HG03139 (cell line): Measurements from ENCODE around the gene PPP4C.
"Not testable (repeated sequence)": the region's sequence is repeated elsewhere in the genome, so short reads cannot be mapped to it uniquely, and the experiment has no call there.

Source experiments
- ATAC-seq: cut with Tn5 transposase; IDR thresholded peaks from one replicate; pipeline ENCODE4 v1.9.1; 2021; ENCODE audit not compliant: unreplicated experiment

PPP4C gene

GRCh38 chr16:30096105-30096861, 20.5 kb downstream of the PPP4C start, which contains the start of gene YPEL3:
YPEL3 (minus strand) TSS chr16:30096213; CDS start chr16:30095482, 731 bp downstream.
- ATAC-seq: no peak

DNA sequence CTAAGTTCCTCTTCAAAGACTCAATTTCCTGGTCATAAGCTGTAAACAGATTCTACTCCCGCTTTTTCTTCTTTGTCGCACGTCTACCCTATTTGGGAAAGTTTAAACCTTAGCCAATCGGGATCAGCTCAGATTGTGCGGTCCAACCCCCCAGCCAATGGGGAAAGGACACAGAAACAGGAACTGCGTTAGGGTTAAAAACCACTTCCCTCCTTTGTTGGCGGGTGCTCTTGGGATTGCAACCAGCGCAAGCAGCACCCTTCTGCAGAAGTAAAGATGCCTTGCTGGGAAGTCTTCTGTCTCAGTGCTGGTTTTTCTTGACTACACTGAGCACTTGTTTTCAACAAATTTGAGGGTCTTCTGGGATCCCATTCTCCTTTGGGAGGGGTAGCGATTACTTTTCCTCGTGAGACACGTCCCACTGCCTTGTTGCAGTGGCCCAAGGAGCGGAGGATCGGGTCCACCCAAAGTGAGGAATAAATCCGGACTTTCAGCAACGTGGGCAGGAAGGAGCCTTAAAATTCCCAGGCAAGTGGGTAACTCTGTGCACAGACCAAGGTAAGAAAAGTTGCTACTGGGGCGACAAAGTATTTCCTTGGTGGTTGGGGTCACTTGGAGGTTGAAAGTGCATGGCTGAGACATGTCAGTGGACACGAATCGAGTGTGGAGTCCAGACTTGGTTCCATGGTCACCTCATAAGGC, 21.2 kb downstream of the PPP4C start:
- ATAC-seq: no peak

DNA sequence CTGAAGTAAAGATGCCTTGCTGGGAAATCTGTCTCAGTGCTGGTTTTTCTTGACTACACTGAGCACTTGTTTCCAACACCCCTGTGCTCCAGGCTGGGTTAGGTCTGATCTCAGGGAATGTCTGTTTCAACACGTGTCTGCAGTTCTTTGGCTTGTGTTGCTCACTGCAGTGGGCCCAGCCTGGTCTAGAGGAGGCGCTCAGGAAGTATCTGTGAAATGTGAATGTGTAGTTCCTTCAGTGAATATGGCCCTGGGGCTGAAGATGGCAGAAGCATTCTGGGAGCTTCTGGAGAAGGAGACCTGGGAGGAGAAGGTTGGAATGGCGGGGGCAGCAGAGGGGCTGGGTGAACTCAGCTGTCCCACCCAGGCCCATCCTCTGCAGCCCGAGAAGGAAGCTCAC, 28.3 kb downstream of the PPP4C start:
- ATAC-seq: no peak

DNA sequence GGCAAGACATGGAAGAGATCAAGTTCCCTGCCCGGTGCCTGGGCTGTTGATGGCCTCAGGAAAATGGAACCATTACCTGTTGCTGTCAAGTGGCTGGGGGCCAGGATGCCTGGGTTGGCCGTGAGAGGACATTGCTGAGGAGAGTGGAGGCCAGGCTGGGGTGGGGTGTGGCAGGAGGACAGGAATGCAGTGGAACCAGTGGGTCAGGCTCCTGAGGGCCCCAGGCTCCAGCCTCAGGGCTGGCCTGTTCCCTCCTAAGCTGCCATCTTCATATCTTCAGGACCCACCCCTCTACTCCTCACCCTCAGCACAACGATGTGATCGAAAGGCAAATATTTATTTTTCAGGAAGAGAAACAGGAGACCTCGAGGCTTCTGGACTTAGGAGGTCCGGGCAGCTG, 28.7 kb downstream of the PPP4C start:
- no peak for ATAC-seq

DNA sequence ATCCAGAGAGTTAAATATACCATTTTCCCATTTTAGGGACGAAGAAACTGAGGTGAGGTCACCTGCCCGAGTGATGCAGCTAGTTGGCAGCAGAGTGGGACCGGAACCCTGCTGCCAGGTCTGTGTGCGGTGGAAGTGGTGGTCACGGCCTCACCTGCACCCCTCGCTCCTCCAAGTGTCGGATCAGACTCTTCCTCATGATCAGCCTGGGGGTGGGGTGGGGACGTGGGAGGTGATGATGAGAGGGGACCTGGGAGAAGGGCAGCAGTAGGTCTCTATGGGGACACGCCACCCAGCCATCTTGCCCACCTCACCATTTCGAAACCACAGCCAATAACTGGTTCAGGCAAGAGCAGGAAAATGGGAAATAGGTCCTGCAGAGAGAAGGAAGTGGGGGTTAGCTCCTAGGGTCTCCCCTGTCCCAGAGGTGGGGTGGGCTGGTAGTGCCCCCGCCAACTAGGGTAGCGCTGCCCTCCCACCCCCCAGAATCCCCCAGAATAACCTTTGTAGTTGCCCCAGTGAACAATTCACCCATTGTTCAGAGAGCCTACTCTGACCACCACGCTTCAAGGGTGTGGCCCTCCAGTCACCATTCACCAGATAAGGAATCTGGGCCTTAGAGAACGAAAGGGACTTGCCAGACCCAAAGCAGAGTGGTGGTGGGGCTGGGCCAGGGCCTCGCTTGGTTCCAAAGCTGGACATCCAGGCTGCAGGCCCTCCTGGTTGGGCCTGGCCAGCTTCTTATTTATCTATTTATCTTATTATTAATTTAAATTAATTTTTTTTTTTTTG, 32.5 kb downstream of the PPP4C start:
- no peak for ATAC-seq

GRCh38 chr16:30110661-30111060, 34.9 kb downstream of the PPP4C start:
- no peak for ATAC-seq

DNA sequence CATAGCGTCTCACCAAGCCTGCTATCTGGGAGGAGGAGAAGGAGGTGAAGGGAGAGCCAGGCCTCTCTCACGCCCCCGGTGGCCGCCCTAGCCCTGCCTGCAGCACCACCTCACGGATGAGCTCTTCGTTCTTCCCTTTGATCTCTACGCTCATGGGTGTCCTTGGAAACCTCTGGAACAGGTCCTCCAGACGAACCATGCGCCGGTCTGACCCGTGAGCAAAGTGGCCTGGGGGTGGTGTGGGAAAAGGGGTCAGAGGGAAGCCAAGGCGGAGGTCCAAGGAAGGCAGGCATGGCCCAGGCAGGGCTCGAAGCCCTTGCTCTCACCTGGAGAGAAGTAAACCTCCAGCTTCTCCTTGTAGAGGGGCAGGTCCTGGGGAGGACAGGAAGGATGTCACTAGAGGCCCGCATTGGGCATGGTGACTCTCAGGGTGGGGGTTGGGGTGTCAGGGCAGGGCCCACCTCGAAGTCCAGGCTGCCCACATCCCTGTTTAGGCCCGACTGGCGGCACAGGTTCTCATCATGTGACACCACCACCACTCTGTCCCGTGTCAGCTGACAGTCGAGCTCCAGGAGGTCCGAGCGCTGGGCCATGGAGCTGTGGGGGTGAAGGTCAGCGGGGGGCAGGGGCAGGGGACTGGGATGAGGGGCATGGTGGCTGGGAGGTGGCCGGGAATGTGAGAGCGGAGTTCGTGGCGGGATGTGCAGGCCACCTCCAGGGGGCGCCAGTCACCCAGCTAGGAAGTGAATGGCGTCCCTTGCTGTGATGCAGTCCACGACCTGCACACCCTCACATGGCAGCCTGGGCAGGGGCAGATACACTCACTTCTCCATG, 36.6 kb downstream of the PPP4C start:
- ATAC-seq: no peak

DNA sequence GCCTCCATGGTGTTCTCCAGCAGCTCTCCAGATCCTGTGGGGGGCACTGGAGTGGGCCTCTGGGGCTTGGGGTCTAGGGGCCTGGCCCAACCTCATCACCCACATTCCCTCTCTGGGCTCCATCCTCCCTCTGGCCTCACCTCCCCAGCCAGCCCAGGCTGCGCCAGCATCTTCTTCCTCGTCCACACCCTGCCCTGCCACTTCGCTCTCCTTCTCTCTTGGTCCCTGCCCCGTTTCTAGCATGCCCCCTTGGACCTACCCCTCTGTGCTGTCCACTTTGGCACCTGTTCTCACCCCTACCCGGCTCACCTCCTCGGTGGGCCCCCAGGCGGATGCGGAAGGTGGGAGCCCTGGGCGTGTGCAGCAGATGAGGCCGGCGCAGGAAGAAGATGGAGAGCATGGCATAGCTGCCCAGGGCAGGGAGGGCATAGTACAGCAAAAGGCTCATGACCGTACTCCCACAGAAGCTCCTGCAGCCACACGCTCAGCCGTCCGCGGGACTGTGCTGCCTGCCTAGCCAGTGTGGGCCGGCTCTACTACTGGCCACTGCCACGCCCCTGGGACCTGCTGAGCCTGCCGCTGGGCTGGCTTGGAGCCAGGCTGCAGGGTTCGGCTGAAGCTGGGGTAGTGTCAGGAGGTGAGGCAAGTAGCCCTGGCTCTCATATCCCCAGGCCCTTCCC, 37.4 kb downstream of the PPP4C start, which contains the start of gene GDPD3:
GDPD3 (minus strand) TSS at position 507 of the 680 bp plus-strand sequence; CDS start at position 448, 59 bp downstream.
- ATAC-seq: no peak

DNA sequence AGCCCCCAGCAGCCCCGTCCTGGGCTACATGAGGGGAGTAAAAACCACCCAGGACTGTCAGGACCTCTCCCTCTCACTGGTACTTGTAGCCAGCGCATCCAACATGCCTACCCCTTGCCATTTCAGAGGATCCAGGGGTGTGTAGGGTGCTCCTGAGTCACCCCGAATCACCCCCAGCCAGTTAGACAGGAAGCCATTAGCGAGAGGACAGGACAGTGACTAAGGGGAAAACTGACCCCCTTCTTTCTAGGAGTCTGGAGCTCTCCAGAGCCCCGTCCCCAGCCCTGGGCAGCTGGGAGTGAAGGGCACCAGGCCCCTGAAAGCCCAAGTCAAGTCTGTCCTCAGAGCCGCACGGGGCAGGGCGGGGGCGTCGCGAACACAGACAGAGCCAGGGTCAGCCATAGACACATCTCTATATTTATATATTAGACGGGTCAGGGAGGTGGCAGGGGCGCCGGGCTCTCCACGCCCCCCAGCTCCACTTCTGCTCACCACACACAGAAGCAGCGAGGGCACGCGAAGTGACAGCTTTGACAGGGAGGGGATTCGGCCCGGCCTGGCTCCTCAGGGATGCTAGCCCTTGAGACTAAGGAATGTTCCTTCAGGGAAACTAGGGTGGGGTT, 38.0 kb downstream of the PPP4C start:
- no peak for ATAC-seq

DNA sequence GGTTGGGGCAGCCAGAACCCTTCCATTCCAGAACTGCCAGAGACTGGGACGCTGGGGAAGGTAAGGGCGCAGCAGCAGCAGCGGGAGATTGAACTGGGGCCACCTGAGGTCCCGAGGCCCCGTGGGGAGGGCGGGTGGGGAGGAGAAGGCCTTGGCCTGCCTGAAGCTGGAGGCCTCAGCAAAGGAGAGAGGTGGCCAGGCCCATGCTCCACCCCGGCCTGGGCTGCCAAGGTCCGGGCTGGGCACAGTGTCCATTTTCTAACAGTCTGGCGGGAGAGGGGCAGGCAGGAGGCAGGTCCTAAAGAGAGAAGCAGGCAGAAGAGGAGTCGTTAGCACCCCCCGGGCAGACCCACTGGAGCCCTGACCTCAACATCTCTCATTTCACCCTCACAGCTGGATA, 38.6 kb downstream of the PPP4C start:
- ATAC-seq: no peak

GRCh38 chr16:30114833-30115232, 39.0 kb downstream of the PPP4C start:
- not testable (repeated sequence) for ATAC-seq

DNA sequence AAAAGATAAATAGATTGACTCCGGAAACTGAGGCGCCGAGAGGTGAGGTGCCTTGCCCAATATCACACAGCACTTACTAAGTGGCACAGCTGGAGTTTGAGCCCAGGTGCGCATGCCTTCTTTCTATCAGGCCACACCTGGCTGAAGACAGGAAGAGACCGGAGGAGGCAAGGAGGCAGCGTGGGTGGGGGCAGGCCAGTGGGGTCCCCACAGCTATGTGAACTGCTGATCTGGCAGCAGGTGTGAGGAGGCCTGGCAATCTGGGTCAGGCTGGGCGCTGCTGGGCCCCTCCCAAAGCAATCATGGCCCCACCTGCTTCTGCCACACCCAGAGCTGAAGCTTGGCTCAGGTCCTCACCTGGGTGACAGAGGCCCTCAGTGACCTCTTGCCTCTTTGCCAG, 39.4 kb downstream of the PPP4C start:
- ATAC-seq: no peak

- no peak for ATAC-seq
Observed at GRCh38 chr16:30116291-30117207, 40.8 kb downstream of the PPP4C start.

DNA sequence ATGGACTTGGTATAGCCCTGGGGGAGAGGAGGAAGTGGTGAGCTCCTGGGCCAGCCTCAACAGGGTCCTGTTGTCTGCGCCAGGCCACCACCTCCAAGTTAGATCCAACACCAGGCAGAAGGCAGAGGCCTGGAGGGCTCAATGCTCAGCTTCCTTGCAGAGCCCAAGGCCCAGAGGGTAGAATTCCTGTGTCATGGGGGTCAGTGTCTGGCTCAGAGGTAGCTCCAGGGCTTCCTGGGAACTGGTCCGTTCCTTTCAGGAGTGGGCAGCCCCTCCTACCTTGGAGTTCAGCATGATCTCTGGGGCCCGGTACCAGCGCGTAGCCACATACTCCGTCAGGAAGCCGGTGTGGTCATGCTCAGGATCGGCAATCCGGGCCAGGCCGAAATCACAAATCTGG, 42.0 kb downstream of the PPP4C start:
- ATAC-seq: no peak

- no peak for ATAC-seq
Observed at GRCh38 chr16:30119428-30119827, 43.6 kb downstream of the PPP4C start.

- no peak for ATAC-seq
Observed at GRCh38 chr16:30120340-30121105, 44.7 kb downstream of the PPP4C start.

DNA sequence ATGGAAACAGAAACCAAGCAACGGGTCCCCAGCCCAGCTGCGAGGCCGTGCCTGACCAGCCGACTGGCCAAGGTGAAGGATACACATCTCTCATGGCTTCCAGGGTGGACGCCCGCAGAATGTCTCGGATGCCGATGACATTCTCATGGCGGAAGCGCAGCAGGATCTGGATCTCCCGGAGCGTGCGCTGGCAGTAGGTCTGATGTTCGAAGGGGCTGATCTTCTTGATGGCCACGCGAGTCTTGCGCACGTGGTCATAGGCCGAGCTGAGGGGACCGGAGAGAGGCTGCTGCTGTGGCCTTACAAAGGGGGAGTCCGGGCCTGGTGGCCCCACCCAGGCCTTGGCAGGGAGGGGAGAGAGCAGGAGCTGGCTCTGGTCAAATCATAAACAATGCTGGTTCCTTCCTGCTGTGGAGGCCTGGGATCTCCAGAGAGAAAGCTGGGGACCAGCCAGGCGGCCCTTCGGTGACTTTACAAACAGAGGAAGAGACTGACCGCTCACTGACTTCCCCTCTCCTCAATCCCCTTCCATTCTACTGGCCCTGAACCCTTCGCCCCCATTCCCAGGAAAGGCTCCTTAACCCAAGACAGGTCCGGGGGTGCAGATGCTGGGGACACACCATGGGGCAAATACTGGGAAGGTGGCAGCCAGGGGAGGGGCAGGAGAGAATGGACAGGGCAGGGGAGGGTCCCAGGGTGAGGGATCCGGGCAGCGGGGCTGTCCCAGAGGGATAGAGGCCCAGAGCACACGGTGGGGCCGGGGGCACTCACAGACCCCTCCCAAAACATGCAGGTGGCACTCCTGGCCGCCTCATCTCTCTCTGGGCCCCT, 46.2 kb downstream of the PPP4C start:
- ATAC-seq: no peak
